C4-2B (cell line): ENCODE measurements around the gene ARNT2.

Experiments used
- H3K27ac ChIP-seq: fragments of 450-650 bp; 2 replicates; pipeline ENCODE4 v1.5.1; 2017
- ZFX ChIP-seq: fragments of 450-650 bp; IDR thresholded peaks from 2 replicates; pipeline ENCODE4 v1.6.1; 2017
- TF ChIP-seq, protein P1 (sequence below): fragments of 450-650 bp; conservative IDR thresholded peaks from 2 replicates; pipeline ENCODE4 v1.5.1; 2017; ENCODE audit warnings: mild to moderate bottlenecking

ARNT2 gene

GRCh38 chr15:80615783-80616391 is 211.7 kb downstream of the ARNT2 start:
- TF ChIP-seq, protein P1, sequence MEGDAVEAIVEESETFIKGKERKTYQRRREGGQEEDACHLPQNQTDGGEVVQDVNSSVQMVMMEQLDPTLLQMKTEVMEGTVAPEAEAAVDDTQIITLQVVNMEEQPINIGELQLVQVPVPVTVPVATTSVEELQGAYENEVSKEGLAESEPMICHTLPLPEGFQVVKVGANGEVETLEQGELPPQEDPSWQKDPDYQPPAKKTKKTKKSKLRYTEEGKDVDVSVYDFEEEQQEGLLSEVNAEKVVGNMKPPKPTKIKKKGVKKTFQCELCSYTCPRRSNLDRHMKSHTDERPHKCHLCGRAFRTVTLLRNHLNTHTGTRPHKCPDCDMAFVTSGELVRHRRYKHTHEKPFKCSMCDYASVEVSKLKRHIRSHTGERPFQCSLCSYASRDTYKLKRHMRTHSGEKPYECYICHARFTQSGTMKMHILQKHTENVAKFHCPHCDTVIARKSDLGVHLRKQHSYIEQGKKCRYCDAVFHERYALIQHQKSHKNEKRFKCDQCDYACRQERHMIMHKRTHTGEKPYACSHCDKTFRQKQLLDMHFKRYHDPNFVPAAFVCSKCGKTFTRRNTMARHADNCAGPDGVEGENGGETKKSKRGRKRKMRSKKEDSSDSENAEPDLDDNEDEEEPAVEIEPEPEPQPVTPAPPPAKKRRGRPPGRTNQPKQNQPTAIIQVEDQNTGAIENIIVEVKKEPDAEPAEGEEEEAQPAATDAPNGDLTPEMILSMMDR, result no peak
- TF ChIP-seq ZFX, result no peak
- peak overlapping the region; percentile 76 for H3K27ac ChIP-seq

DNA sequence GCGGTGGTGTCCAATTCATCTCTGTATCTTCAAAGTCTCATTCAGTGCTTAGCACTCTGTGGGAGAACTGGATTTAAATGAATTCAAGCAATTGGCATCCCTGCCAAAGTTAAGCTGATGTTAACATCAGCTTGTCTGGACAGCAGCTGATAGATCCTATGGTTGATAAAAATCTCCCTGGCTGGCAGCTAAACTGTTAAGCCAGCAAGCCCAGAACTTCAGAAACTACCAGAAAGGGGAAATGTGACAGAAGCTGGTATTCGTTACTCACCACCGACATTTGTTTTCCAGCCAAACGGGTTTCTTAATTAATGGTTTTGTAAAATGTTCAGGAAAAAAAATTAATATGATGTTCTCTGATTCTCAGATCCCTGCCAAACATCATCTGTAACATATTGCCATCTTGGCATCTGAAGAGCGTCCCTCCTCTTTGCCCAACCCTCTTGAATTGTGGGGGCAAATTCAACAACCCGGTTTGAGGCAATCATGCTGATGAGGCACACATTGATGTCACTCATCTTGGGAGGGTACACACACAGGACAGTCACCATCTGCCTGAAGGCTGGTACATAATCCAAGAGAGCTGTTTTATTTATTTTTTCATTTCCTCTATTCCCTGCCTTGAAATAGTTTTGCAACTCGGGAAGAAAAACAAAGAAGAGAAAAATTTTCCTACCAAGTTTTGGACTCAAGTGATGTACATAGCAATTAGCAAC is 214.7 kb downstream of the ARNT2 start:
- TF ChIP-seq, protein P1, result no peak
- TF ChIP-seq ZFX, result no peak
- no peak overlapping the region for H3K27ac ChIP-seq

DNA sequence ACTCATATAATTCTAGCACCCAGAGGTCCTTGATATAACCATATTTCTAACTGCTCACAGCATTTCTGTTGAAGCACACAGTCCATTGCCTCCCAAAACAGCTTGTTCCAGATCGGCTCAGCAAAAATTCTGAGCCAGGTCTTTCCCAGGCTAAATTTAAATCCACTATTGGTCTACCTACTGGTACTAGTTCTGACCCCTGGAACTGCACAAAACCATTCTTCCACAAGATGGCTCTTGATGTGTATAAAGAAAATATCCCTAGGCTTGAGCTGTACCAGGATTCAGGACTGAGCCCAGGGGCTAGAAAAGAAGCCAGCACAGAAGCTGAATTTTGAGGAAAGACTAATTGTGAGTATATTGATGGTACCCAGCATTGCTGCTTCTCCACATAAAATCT is 215.5 kb downstream of the ARNT2 start:
- no peak overlapping the region for H3K27ac ChIP-seq
- TF ChIP-seq, protein P1, result no peak
- no peak for TF ChIP-seq ZFX

- TF ChIP-seq, protein P1, result no peak
- TF ChIP-seq ZFX, result no peak
Observed at GRCh38 chr15:80620141-80620540, 216.0 kb downstream of the ARNT2 start.

DNA sequence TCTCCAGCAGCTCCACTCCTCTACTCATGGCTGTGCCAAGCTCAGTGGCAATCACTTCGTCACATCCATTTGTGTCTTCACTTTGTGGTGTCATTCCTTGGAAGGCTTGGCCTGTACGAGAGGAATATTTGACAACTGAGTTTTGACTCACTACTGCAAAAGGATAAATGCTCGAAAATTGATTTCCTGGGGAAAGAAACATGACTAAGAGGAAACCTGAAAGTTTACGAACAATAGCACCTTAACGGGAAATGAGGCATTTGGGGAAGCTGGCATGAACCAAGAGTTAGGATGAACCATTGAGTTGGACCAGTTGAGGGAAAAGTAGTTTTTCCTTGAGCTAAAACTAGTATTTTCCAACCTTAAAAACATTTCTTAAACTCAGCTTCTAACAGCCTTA is 216.7 kb downstream of the ARNT2 start:
- no peak for TF ChIP-seq ZFX
- TF ChIP-seq, protein P1, result no peak

More at GRCh38 chr15:80620141-80620540, 216.0 kb downstream of the ARNT2 start:
- H3K27ac ChIP-seq, result no peak overlapping the region

GRCh38 chr15:80626643-80627120 is 222.5 kb downstream of the ARNT2 start:
- TF ChIP-seq, protein P1, result no peak
- TF ChIP-seq ZFX, result no peak
- no peak overlapping the region for H3K27ac ChIP-seq

More for the DNA sequence above, 216.7 kb downstream of the ARNT2 start:
- H3K27ac ChIP-seq, result no peak overlapping the region

- no peak overlapping the region for H3K27ac ChIP-seq
- no peak for TF ChIP-seq ZFX
- TF ChIP-seq, protein P1, result no peak
Observed at GRCh38 chr15:80629355-80629754, 225.2 kb downstream of the ARNT2 start.
